Activated naive CD4-positive, alpha-beta T cell treated with anti-CD3 and anti-CD28 coated beads, Interleukin-2, amount 50 U/mL, for 16 hours (primary cell): ENCODE data around the gene PDE4D.

Experiments
- DNase-seq: peaks from one replicate; pipeline ENCODE4 v3.0.0-alpha.2; 2020

PDE4D gene

GRCh38 chr5:59272809-59273427, 620.6 kb downstream of the PDE4D start:
- no peak for DNase-seq

- DNase-seq: no peak
Observed at GRCh38 chr5:59268756-59269415, 624.6 kb downstream of the PDE4D start.

DNA sequence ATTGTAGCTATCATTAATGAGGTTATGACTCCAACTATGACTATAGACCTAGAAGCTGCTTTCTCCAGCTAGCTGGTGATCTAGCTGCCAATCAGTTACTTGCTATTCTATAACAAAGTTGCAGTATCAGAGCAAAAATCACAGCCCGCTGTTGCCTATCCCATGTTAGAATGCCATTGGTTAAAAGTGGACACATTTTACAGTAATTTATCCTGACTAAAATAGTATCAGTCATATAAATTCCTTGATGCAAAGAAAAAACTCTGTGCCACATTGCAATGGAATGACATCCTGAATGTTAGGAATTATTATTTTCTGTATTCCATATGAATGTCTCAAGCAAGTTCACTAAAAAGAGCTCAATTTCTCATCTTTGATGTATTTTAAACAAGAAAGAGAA, 626.5 kb downstream of the PDE4D start:
- DNase-seq: no peak

DNA sequence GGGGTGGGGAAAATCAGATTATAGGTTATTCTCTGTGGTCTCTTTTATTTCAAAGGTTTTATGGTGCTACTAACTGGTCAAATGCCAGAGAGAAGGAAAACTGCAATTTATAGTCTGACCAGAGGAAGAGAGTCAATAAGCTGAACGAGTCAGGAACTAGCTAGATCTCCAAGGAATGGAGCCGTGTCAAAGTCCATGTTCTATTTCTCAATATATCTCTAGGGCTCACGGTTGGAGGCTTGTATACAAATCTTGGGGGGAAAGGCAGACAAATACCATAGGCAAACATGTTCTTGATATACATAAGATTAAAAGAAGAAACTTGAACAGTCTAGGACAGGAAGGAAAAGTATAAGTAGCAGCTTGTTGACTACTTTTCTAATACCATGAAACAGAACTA, 627.1 kb downstream of the PDE4D start:
- no peak for DNase-seq

DNA sequence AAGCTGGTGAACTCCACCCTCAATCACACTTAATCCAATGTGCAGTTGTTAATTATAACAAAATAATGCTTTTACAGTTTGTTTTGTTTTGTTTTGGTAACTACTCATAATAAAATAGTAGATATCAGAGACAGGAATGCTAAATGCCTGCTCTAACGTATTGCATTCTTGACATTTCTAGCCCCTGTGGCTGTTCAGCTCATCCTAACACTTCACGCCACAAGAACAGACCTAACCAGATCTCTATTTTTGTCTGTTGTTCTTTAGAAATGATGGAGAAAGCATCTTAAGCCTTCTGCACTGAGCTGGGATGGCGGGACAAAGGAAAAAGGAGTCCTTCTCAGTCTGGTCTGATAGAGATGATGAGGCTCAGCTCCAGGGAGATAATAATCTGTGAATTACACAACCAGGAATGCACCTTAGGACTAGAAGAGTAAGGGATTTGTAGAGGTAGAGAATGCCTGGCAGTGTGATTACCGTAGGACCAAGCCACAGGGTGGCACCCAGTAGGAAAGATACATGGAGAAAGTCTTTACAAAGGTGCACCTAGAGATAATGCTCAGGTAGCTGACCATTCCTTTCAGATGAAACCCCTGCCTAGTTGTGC, 628.8 kb downstream of the PDE4D start:
- no peak for DNase-seq

DNA sequence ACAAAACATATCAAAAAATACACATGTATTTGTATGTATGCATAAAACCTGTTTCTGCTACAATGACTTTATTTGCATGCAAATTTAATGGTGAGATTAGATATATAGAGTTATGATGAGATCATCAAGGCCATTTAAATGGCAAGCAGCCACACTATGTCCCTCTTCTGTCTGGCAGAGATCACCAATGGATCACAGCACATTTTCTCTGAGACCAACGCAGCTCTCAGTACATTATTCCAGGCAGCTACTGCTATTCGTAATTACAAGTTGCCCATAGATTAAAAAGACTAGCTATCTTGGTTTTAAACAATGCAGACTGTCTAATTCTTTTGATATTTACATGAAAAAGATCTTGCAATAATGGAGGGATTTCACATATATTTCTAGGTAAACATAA, 629.5 kb downstream of the PDE4D start:
- DNase-seq: no peak

DNA sequence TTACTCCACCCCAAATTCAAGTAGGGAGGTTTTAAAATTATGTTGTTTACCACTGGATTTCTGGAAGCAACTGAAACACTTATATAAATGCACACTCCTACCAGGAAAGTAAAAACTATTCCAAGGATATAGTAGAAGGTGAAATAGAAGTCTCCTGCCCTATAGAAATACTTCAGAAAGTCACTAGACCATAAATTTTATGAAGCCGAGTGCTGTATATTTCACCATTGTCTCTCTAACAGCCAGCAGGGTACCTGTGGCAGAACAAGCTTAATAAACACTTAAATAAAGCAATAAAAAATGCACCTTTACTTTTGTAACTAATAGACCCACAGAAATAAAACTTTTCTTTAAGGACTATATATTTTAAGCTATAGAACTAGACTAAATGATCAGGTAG, 631.6 kb downstream of the PDE4D start:
- DNase-seq: no peak

- no peak for DNase-seq
Observed at GRCh38 chr5:59260973-59261372, 632.6 kb downstream of the PDE4D start.

DNA sequence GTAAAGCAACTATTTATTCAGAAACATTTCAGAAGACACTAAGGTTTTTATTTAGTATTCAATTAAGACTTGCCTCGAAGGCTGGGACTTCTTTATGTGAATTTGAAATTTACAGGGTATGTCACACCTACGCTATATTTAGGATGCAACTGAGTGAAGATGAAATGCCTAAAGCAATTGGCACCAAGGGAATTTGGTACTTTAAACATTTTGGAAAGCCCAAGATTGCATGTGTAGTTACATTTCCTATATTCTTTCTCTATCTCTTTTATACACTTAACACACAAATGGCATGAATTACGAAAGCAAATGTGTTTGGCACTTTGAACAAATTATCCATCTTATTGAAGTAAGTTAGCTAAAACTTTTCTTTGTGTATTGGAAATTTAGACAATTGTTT, 633.3 kb downstream of the PDE4D start:
- no peak for DNase-seq

- DNase-seq: no peak
Observed at GRCh38 chr5:59259237-59259636, 634.3 kb downstream of the PDE4D start.

DNA sequence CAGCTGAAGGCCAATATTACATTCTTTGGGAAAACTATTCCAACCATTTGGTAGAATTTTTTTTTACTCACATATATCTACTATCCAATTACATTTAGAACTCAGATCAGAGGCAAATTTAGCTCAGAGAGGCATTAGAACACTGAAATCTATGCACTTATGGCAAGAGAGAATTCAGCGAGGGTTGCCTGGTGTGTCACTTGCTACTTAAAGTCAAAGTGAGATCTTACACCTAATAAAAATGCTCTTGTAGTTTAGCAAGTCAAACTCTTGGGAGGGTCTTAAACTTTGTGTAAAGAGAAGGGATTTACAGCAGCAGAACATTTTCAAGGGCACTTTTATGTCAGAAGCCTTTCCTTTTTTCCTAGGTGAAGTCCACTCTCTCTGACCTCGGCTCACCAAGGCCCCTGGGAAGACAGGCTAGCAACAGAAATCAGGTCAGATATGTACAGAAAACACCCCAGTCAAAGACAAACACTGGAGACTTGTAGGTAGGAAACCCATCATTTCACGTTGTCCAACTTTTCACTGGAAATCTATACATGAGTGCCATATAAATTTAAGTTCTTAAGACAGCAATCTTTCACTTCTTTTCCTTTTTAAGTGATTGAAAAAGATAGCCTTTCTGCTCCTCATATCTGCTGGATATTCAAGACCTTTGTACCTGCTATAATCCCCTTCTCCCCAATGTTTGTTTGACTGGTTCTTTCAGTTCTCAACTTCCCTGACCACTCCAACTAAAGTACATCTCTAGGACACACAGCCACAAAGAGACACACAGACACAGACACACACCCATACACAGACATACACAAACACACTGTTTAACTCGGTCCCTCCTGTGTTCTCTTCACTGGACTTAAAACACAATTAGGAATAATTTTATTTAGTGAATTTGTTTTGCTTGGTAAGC, 635.8 kb downstream of the PDE4D start:
- no peak for DNase-seq

DNA sequence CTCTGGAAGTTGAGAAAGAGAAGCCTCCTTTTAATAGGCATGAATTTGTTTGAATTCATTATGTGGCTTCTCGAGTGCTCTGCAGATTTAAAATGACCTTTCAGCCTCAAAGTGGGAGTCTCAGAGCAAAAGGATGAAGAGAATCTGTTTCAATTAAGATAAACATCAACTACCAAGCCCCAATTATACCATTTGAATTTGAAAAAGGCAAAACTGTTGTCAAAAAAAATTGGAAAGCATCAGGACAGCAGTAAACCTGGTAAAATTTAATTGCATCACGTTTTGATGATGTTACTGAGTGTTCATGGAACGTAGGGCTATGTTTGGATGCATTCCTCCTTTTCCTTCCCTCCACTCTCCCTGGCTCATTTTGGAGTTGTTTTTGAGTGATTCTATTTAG, 637.2 kb downstream of the PDE4D start:
- DNase-seq: no peak

DNA sequence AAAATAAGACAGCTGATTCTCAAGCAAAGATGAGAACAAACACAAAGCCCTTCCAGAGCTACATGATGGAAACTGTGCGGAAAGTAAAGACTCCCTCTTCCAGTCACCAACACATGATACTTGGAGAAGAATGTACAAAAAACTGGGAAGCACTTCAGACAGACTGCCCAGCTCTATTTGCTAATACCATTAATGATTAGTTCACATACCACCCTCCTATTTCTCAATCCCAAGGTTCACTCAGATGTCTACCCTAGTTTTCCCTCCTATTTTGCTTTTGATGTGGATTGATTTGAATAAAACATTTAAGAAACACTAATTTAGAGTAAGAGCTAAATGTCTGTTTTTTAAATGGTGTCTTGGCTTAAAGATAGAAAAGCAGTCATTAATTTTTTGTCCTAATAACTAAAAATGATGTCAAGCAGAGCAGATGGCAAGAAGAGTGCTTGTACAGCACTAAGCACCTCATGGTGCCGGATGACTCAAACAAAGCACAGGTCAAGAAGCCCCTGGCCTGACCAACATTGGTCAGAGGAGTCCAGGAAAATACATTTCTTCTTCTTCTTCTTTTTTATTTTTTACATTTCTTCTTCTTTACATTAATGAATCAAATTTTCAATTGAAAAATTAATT, 639.4 kb downstream of the PDE4D start:
- DNase-seq: no peak

DNA sequence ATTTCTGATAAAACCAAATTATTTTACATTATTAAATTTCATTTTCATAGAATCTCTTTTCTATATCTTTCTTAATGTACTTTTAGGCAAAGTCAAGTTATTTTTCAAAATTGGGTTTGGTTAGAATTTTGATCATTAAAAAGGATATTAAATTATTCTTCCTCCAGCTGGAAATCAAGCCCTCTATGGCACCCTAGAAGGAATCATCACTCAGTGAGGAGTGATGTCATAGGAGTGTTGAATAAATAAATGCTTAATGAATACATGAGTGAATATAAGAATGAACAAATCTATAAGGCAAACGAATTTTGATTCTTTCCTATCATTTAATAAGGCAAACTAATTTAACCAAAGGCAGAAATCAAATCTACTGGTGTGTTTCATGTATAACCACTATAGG, 639.9 kb downstream of the PDE4D start:
- DNase-seq: no peak

DNA sequence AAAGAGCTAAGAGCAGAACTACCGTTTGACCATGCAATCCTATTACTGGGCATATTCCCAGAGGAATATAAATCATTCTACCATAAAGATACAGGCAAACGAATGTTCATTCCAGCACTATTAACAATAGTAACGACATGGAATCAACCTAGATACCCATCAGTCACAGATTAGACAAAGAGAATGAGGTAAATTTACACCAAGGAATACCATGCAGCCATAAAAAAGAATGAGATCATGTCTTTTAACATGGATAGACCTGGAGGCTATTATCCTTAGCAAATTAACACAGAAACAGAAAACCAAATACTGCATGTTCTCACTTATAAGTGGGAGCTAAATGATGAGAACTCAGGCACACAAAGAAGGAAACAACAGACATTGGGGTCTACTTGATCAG, 641.9 kb downstream of the PDE4D start:
- DNase-seq: no peak

DNA sequence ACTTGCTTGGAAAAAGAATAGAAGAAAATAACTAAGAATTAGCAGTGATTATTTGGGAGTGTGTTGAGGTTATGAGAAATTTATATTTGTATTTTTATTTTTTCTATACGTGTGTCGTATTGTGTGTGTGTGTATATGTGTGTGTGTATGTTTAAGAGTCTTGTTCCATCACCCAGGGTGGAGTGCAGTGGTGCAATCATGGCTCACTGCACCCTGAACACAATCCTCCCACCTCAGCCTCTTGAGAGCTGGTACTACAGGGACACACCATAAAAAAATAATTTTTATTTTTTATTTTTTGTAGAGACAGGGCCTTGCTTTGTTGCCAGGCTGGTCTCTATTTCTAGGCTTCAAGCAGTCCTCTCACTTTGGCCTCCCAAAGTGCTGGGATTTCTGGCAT, 643.8 kb downstream of the PDE4D start:
- no peak for DNase-seq

DNA sequence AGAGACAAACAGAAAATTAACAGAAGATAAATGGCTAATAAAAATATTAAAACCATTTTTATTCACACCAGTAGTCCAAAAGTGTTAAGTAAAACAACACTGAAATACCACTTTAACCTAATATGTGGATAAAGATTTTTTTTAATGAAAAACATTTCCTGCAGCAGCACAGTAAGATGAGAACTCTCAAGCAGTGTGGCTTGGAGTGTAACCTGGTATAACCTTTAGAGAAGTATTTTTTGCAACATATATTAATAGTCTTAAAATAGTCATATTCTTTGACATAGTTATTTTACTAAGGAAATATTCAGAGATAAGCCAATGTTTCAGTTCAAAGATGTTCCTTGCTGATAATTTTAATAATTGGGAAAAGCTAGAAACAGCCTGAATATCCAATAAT, 644.4 kb downstream of the PDE4D start:
- no peak for DNase-seq

GRCh38 chr5:59246882-59247281, 646.6 kb downstream of the PDE4D start:
- no peak for DNase-seq

DNA sequence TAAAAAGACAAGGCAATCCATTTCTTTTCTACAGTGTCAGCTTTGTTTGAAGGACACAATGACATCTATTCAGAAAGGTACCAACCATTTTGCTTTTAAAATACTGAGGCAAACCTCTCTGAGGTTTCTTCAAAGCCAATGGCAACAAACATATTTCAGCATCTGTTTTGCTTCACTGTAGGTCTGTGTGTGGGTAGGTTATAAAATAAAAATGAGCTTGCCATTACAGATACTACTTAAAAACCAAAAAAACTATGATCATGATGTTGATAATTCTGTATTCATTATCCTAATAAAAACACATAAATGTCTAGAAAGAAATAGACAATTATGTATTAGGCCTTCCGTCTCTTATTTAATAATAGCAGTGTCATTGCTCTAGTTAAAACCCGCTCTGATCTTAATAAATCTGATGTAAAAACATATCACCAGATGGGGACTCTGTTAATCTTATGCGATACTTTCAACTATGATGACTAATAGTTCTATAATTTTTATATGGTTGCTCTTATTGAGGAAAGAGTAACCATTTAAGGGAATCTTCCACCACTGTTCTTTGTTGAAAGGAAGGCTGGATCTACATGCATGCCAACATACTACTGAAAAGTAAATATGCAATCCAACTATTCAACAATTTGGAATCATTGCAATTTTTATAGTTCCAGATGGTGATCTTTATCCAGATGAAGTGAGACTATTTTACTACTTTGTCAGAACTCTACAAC, 647.2 kb downstream of the PDE4D start:
- no peak for DNase-seq

- DNase-seq: no peak
Observed at GRCh38 chr5:59245198-59245597, 648.3 kb downstream of the PDE4D start.

- DNase-seq: no peak
Observed at GRCh38 chr5:59241552-59241951, 652.0 kb downstream of the PDE4D start.

- DNase-seq: no peak
Observed at GRCh38 chr5:59241119-59241518, 652.4 kb downstream of the PDE4D start.
